Keratinocyte (primary cell): ENCODE results near the gene TOR1AIP2. TPM values are rescaled to one million over a fixed set of nuclear protein-coding genes. Genes with fewer than 3 reads are reported as not detected.
"Not testable (repeated sequence)": the region's sequence is repeated elsewhere in the genome, so short reads cannot be mapped to it uniquely, and the experiment has no call there.

Experiments used
- DNase-seq: peaks from one replicate; pipeline ENCODE4 v3.0.0-alpha.2; 2011; ENCODE audit warnings: low read depth, missing footprints, low spot score
- FAIRE-seq: peaks from 2 replicates; lab custom pipeline; 2011; peaks lifted over from hg19 to GRCh38; lab: Jason Lieb, UNC
- H2AFZ ChIP-seq: 2 replicates; pipeline ENCODE4 v1.6.0; 2012; ENCODE audit warnings: low read length, control low read depth, inconsistent platforms; ENCODE audit not compliant: control insufficient read depth
- H3K27ac ChIP-seq: 2 replicates; pipeline ENCODE4 v1.5.1; 2011; ENCODE audit warnings: low read length; ENCODE audit not compliant: control insufficient read depth, insufficient read depth
- H3K27me3 ChIP-seq: 3 replicates; pipeline ENCODE4 v1.6.0; 2011; ENCODE audit warnings: low read length; ENCODE audit not compliant: control insufficient read depth, insufficient read depth; ENCODE audit errors: extremely low read depth
- H3K36me3 ChIP-seq, 2 experiments: 2 replicates in 1 of 2; 3 replicates in 1 of 2; pipeline ENCODE4 v1.5.1; 2011; ENCODE audit warnings: low read length in 2 of 2, mild to moderate bottlenecking in 1 of 2; ENCODE audit not compliant: control insufficient read depth in 2 of 2, insufficient read depth in 2 of 2; ENCODE audit errors: extremely low read depth in 1 of 2
- H3K4me1 ChIP-seq: 3 replicates; pipeline ENCODE4 v1.5.1; 2011; ENCODE audit warnings: low read length; ENCODE audit not compliant: control insufficient read depth, insufficient read depth; ENCODE audit errors: extremely low read depth
- H3K4me2 ChIP-seq: 3 replicates; pipeline ENCODE4 v1.6.0; 2011; ENCODE audit warnings: low read depth, low read length; ENCODE audit not compliant: control insufficient read depth, insufficient read depth; ENCODE audit errors: extremely low read depth
- H3K4me3 ChIP-seq, 3 experiments: fragments of 200-600 bp in 1 of 3; sonication (generic) in 1 of 3; 2 replicates in 2 of 3; 3 replicates in 1 of 3; pipeline ENCODE4 v1.5.1; 2011 to 2016; ENCODE audit warnings: low read length in 3 of 3, mild to moderate bottlenecking in 3 of 3, control low read depth in 2 of 3, inconsistent platforms in 1 of 3, low read depth in 1 of 3, mixed read lengths in 1 of 3, mixed run types in 1 of 3, moderate library complexity in 1 of 3; ENCODE audit not compliant: control insufficient read depth in 2 of 3, insufficient read depth in 2 of 3; ENCODE audit errors: extremely low read depth in 1 of 3
- H3K79me2 ChIP-seq: 2 replicates; pipeline ENCODE4 v1.6.0; 2012; ENCODE audit warnings: low read length; ENCODE audit not compliant: control insufficient read depth, insufficient read depth
- H3K9ac ChIP-seq: 3 replicates; pipeline ENCODE4 v1.6.0; 2011; ENCODE audit warnings: low read length; ENCODE audit not compliant: control insufficient read depth, insufficient read depth; ENCODE audit errors: extremely low read depth
- H3K9me1 ChIP-seq: 3 replicates; pipeline ENCODE4 v1.6.0; 2011; ENCODE audit warnings: low read length; ENCODE audit not compliant: control insufficient read depth, insufficient read depth; ENCODE audit errors: extremely low read depth
- H3K9me3 ChIP-seq: 2 replicates; pipeline ENCODE4 v1.5.1; 2012; ENCODE audit warnings: low read depth, low read length; ENCODE audit not compliant: control insufficient read depth
- H4K20me1 ChIP-seq: 3 replicates; pipeline ENCODE4 v1.6.0; 2011; ENCODE audit warnings: low read length; ENCODE audit not compliant: control insufficient read depth, insufficient read depth; ENCODE audit errors: extremely low read depth
- EZH2 ChIP-seq: IDR thresholded peaks from one replicate; pipeline ENCODE4 v1.6.1; 2012; ENCODE audit warnings: inconsistent platforms, mild to moderate bottlenecking, low read length, moderate library complexity
- dilution Hi-C: fragments of 300-500 bp; cut with MboI; formaldehyde crosslinking; loops from one replicate; pipeline ENCODE4 v1.7.0; 2020; ENCODE audit warnings: low sequenced_read_pairs; ENCODE audit not compliant: extremely low pct_ligation_motif_present
- polyA plus RNA-seq, 5 experiments: library from polyadenylated mRNA; depleted of rRNA in 3 of 5; stranded (reverse) in 3 of 5; stranded (forward) in 1 of 5; unstranded in 1 of 5; fragments of >200 nt; gene quantifications; 1 replicate in 1 of 5; 2 replicates in 3 of 5; 3 replicates in 1 of 5; pipeline versions ENCODE4 v1.2.1 to v1.2.3, GENCODE V29; 2011 to 2012; ENCODE audit warnings: missing spikeins in 2 of 5, low read depth in 1 of 5, low replicate concordance in 1 of 5
- TF ChIP-seq, protein P1 (sequence below), 3 experiments: IDR thresholded peaks in 1 of 3; conservative IDR thresholded peaks in 1 of 3; optimal IDR thresholded peaks in 1 of 3; 2 replicates in 2 of 3; 3 replicates in 1 of 3; pipeline versions ENCODE3 to v1.5.1; 2011; ENCODE audit warnings: low read length in 3 of 3, mild to moderate bottlenecking in 3 of 3, moderate library complexity in 2 of 3, control low read depth in 1 of 3, inconsistent platforms in 1 of 3; ENCODE audit not compliant: insufficient read depth in 2 of 3; ENCODE audit errors: extremely low read depth in 1 of 3

The TOR1AIP2 gene
- polyA plus RNA-seq, 1 donor (not counting 4 experiments of a cell fraction or from before 2014, with no cell fraction given), result 49.9 TPM

DNA sequence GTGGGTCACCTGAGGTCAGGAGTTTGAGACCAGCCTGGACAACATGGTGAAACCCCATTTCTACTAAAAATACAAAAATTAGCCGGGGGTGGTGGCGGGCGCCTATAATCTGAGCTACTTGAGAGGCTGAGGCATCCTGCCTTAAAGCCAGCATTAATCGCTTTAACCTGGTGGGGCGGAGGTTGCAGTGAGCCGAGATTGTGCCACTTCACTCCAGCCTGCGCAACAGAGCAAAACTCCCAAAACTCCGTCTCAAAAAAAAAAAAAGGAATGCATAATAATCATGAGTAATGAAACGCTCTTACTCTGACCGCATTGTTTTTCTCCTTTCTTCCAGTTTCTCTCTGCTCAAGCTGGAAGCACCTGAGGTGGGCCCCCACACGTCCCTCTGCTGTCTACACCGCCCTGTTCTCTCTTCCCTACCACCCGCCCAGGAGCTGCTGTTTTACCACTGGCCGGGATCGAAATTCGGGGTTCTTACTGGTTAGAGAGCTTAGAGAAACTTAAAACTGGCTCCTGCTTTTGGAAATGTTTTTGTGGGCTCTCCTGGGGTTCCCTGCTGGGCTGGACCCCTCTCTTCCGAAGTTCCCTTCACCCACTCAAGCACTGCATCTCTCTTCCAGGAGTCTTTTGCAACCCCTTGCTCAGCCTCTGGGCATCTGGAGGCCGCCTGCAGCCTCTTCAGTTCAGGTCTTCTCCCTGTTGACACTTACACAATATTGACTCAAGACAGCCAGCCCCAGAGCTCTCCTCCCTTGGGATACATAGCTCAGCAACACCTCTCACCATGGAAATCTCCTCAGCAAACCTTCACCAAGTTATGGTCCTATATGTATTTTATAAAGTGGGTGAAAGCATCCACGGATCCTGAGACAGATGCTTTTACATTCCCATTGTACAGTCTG lies 72.1 kb downstream of the TOR1AIP2 start:
- DNase-seq, result no peak
- dilution Hi-C loops, result loop anchor here (25.0 kb wide), 1 partner anchor 93 kb away; no protein-coding TSS in a partner anchor

DNA sequence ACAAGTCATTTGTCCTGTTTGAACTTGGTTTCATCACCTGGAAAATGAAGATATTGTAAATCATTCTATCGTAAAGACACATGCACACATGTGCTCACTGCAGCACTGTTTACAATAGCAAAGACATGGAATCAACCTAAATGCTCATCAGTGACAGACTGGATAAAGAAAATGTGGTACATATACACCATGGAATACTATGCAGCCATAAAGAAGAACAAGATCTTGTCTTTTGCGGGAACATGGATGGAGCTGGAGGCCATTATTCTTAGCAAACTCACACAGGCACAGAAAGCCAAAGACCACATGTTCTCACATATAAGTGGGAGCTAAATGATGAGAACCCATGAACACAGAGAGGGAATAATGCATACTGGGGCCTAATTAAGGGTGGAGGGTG lies 73.2 kb downstream of the TOR1AIP2 start:
- H3K4me3 ChIP-seq, H4K20me1 ChIP-seq, DNase-seq, H3K79me2 ChIP-seq, H3K4me2 ChIP-seq, H2AFZ ChIP-seq, H3K4me1 ChIP-seq, H3K27ac ChIP-seq, H3K27me3 ChIP-seq, H3K9ac ChIP-seq, H3K36me3 ChIP-seq, H3K9me1 ChIP-seq, FAIRE-seq, H3K9me3 ChIP-seq: not testable (repeated sequence)
- dilution Hi-C loops, result loop anchor here (25.0 kb wide), 1 partner anchor 92 kb away; no protein-coding TSS in a partner anchor

More for the DNA sequence above, 72.1 kb downstream of the TOR1AIP2 start:
- H3K27ac ChIP-seq, result no peak overlapping the region
- H2AFZ ChIP-seq, result no peak overlapping the region
- H3K9me3 ChIP-seq, result no peaks in the 10 kb centered on the region
- no peaks in the 10 kb centered on the region for H3K36me3 ChIP-seq
- no peaks in the 10 kb centered on the region for H4K20me1 ChIP-seq
- no peak overlapping the region for H3K4me3 ChIP-seq
- no peaks in the 10 kb centered on the region for H3K79me2 ChIP-seq
- peaks cover 7% of the 10 kb centered on the region for H3K4me1 ChIP-seq
- H3K9me1 ChIP-seq, result no peaks in the 10 kb centered on the region
- FAIRE-seq, result no peak
- peaks cover 9% of the 10 kb centered on the region for H3K27me3 ChIP-seq
- H3K9ac ChIP-seq, result no peak overlapping the region
- H3K4me2 ChIP-seq, result no peak overlapping the region
- TF ChIP-seq EZH2, result no peak
- TF ChIP-seq, protein P1, sequence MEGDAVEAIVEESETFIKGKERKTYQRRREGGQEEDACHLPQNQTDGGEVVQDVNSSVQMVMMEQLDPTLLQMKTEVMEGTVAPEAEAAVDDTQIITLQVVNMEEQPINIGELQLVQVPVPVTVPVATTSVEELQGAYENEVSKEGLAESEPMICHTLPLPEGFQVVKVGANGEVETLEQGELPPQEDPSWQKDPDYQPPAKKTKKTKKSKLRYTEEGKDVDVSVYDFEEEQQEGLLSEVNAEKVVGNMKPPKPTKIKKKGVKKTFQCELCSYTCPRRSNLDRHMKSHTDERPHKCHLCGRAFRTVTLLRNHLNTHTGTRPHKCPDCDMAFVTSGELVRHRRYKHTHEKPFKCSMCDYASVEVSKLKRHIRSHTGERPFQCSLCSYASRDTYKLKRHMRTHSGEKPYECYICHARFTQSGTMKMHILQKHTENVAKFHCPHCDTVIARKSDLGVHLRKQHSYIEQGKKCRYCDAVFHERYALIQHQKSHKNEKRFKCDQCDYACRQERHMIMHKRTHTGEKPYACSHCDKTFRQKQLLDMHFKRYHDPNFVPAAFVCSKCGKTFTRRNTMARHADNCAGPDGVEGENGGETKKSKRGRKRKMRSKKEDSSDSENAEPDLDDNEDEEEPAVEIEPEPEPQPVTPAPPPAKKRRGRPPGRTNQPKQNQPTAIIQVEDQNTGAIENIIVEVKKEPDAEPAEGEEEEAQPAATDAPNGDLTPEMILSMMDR (optimal IDR thresholded peaks at IDR 0.05 in 1 of 3, IDR thresholded peaks at IDR 0.05 in 1 of 3, conservative IDR thresholded peaks at IDR 0.05 in 1 of 3; ENCODE audit: extremely low read depth in 1 of 3, insufficient read depth in 2 of 3, low read length in 3 of 3), result no peak
